ENCODE data around the gene CD79B. TPM values are rescaled to one million over a fixed set of nuclear protein-coding genes. Genes with fewer than 3 reads are reported as not detected.
A peak's percentile ranks its signal among the peaks of the same experiment; 100 is the strongest.

CD79B gene
- total and polyA plus RNA-seq, 2 of the 8 experiments (the other 6 are each of a cell fraction or from before 2014, with no cell fraction given): 1.5 to 3.9 TPM

GRCh38 chr17:63881935-63882601, 50.1 kb downstream of the CD79B start, which contains the start of gene GH2 (continued):
- TF ChIP-seq CHD7 (IDR thresholded peaks at IDR 0.05; ENCODE audit: insufficient replicate concordance, low read length): no peak
- no peak for TF ChIP-seq KDM5A (IDR thresholded peaks at IDR 0.05; ENCODE audit: low read length)
- no peak for TF ChIP-seq ASH2L (IDR thresholded peaks at IDR 0.05; ENCODE audit: low read length)
- TF ChIP-seq SAP30 (IDR thresholded peaks at IDR 0.05; ENCODE audit: insufficient read depth, insufficient replicate concordance, low read length): no peak
- no peak for TF ChIP-seq TEAD4 (IDR thresholded peaks at IDR 0.05; ENCODE audit: low read depth, low read length)
- TF ChIP-seq SIX5 (IDR thresholded peaks at IDR 0.05; ENCODE audit: low read depth, low read length): no peak
- no peak for TF ChIP-seq RFX5 (IDR thresholded peaks at IDR 0.05; ENCODE audit: borderline replicate concordance, low read depth, low read length)
- peak; percentile 74 for TF ChIP-seq BACH1 (IDR thresholded peaks at IDR 0.05; ENCODE audit: low read length)
- TF ChIP-seq CREB1 (IDR thresholded peaks at IDR 0.05): 0 out of 2 replicates have a peak, but pooled peaks have one; percentile 36
- TF ChIP-seq JUN (IDR thresholded peaks at IDR 0.05; ENCODE audit: low read depth, low read length): no peak
- TF ChIP-seq KDM1A (IDR thresholded peaks at IDR 0.05; ENCODE audit: borderline replicate concordance, low read length): no peak
- no peak for TF ChIP-seq CHD1 (IDR thresholded peaks at IDR 0.05; ENCODE audit: low read depth, low read length)
